ENCODE results near the gene IGF2.

DNA sequence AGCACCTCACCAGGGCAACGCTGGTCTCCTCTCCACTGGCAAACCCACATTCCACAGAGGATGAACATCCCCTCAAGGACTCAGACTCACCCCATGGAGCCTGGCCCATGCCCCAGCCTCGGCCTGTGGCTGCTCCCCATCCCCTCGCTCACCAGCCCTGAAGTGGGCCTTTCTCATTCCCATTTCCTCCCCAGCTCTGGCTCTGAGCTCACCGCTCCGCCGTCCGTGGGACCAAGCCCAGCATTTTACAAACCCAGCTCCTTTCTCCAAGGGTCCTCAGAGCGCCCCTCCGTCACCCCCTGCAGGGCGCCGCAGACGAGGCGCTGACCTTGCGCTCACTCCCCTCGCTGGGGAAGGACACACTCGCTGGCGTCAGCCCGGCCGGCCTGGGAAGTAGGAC lies 6.9 kb upstream of the IGF2 start:
- TF ChIP-seq, protein P1, sequence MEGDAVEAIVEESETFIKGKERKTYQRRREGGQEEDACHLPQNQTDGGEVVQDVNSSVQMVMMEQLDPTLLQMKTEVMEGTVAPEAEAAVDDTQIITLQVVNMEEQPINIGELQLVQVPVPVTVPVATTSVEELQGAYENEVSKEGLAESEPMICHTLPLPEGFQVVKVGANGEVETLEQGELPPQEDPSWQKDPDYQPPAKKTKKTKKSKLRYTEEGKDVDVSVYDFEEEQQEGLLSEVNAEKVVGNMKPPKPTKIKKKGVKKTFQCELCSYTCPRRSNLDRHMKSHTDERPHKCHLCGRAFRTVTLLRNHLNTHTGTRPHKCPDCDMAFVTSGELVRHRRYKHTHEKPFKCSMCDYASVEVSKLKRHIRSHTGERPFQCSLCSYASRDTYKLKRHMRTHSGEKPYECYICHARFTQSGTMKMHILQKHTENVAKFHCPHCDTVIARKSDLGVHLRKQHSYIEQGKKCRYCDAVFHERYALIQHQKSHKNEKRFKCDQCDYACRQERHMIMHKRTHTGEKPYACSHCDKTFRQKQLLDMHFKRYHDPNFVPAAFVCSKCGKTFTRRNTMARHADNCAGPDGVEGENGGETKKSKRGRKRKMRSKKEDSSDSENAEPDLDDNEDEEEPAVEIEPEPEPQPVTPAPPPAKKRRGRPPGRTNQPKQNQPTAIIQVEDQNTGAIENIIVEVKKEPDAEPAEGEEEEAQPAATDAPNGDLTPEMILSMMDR (IDR thresholded peaks at IDR 0.05; ENCODE audit: low read length) = no peak
- TF ChIP-seq EZH2 (IDR thresholded peaks at IDR 0.05; ENCODE audit: borderline replicate concordance, low read length) = no peak

Data from OCI-LY1 (cell line).